Fibroblast of skin of right quadriceps (primary cell): Measurements from ENCODE around the gene OSBPL7.

Experiments used
- DNase-seq: peaks from one replicate; pipeline ENCODE4 v3.0.0-alpha.2; 2013

Gene OSBPL7

GRCh38 chr17:47846716-47847340, 25.2 kb upstream of the OSBPL7 start:
- DNase-seq: no peak

DNA sequence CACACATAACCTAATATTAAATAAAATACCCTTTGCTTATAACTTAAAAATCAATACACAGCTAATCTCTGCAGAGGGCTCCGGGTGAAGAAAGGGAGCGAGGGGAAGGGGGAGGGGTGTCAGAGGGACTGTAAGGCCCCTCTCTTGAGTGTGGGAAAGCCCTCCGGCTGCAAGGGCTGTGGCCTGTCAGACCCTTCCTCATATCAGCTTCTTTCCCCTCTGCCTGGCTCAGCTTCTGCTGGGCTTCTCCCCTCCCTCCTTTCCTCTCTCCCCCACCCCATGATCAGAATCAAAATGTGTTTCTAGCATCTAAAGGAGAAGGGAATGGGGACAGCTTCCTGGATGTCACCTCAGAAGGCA, 24.1 kb upstream of the OSBPL7 start:
- no peak for DNase-seq

- peak; percentile 22 for DNase-seq
These were observed 23.5 kb upstream of the OSBPL7 start for GRCh38 chr17:47844814-47845715.

DNA sequence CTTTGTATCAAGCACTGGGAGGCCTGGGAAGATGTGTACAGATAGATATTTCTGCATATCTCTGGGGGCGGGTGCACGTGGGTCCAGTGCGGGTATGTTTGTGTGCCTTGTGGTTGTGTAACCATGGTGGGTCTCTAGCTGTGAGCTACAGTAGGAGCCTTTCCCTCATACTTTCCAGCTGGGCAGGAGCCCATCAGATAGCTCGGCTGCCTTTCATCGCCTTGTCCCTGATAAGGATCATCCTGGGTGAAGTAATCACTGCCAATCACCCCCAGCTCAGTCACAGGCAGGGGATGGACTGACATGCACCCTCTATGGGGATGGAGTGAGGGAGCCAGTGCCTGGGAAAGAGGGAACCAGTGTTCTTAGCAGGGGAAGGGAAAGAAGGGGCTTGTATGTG, 22.6 kb upstream of the OSBPL7 start:
- peak; percentile 16 for DNase-seq

GRCh38 chr17:47843391-47843730, 21.8 kb upstream of the OSBPL7 start:
- DNase-seq: no peak

GRCh38 chr17:47841488-47842291, 20.1 kb upstream of the OSBPL7 start:
- no peak for DNase-seq

- DNase-seq: peak; percentile 77
These were observed 19.3 kb upstream of the OSBPL7 start, which contains the start of gene SCRN2 for GRCh38 chr17:47840742-47841487. SCRN2 (minus strand) TSS chr17:47841273; CDS start chr17:47840843, 430 bp downstream.

- no peak for DNase-seq
These were observed 18.6 kb upstream of the OSBPL7 start for GRCh38 chr17:47840001-47840741.

DNA sequence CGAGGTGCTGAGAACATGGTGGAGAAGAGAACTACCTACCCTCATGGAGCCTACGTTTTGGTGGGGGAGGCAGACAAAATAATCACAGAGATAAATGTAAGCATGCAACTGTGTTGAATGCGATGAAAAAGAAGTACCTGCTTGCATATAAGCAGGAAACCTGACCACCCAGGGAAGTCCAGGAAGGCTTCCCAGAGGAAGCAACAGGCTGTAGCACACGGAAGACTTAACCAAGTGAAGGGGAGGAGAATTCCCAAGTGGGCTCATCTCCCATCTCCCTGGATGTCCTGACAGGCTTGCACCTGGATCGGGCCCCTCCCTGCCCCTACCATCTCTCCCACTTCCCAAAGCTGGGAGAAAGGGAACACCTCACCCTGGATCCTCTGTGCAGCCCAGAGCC, 17.5 kb upstream of the OSBPL7 start:
- DNase-seq: no peak

DNA sequence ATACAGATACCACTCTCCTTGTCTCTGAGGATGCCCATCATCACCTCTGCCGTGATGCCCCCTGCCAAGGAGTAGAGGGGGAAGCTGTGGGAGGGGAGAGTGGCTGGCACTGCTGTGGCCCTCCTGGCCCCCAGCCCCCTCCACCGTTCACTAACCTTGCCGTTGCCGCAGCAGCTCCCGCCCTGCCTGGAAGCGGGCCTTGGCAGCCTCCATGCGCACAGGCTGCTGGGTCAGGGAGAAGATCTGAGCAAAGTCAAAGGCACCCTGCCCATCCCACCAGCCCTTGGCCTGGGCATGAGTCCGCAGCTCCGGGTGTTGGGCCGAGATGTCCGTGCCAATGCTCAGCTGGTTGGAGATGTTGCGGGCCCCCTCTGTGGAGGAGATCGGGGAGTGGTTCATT, 17.0 kb upstream of the OSBPL7 start:
- DNase-seq: no peak

DNA sequence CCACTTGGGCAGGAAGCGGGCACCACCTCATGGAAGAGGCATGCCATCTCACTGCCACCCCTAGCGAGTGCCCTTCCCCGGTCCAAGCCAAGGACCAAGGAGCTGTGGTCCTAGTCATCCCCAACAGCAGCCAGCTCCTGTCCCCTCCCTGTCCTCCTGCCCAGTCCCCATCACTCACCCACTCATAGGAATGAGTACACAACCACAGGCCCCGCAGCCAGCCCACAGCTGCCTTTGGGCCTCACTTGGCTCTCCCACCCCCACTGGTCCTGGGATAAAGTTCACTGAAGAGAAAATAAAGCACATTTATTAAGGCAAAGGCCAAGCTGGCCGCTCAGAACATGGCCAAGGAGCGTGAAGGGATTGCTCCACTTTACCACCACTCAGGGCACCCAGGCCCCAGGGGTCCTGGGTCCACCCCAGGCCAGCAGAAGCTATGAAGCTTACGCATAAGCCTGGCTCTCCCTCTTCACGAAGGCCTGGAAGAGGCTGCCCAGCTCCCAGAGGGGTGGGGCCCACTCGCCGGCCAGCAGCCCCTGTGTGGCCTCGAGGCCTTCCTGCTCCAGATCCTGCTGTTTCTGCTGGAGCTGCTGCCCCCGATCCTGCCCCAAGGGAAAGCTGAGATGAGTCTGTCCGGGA, 15.9 kb upstream of the OSBPL7 start:
- no peak for DNase-seq

DNA sequence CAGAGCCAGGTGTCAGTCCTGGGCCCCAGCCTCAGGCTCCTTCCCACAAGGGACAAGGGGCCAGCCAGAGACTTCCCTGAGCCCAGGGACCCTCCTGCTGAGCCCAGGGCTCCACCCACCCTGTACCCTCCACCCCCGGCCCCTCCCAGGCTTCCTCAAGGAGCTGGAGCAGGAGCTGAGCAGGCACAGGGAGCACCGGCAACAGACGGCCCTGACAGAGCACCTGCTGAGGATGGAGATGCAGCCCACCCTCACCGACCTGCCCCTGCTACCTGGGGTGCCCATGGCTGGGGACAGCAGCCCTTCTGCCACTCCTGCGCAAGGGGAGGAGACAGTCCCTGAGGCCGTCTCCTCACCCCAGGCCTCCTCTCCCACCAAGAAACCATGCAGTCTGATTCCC, 15.0 kb upstream of the OSBPL7 start:
- DNase-seq: no peak

DNA sequence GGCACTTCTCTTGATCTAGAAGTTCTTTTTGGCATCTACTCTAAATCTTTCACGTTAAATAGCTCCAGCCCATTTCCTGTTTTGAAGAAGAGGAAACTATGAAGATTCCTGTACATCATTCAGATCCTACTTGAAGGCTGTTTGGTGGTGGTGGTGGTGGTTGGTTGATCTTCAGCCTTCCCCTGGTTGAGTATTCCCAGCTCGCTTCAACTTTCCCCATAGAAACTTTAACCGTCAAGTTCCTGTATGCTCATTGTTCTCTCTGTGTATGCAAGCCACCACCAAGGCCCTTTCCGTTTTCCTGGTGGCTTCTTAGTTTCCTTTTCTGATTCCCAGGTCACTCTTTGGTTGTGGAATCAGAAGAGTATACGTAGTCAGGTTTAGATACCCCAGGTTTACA, 13.2 kb upstream of the OSBPL7 start:
- DNase-seq: no peak

- no peak for DNase-seq
These were observed 10.3 kb upstream of the OSBPL7 start for GRCh38 chr17:47831934-47832327.

DNA sequence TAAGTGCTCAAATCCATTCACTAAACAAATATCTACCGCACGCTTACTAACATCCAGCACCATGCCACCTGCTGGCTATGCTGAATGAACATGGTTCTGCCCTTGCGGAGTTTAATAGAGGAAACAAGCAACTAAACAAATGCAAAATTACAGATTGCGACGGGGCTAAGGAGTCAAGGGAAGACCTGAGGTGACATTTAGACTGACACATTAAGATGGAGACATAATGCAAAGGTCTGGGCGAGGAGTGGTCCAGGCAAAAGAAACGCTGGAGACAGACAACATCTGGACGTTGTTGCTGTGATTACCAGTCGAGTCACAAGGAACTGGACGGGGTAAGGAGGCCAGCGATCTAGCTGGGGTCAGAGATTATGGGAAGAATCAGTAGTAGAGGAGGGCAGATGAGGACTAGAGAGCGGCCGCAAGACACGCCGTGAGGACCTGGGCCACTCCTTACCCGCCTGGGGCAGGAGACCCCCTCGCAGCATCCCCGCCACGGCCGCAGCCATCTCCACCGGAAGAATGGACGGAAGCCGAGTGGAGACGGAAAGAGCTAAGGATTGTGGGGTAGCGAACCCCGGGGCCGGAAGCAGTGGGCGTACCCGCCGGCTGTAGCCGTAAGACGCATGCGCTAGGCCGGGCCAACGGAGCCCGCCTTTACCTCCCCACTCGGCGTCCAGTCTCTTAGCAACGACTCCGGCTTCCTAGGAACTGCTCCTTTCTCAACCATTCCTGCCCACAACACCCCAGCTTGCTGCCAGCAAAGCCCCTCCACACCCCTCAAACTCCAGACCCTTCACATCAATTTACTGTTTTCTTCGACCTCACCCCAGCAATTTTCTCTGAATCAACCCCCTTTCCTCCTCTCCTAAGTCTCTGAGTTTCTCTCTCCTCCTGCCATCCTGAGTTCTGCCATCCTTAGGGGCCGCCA, 9.7 kb upstream of the OSBPL7 start, which contains the start of the genes LRRC46 and MRPL10:
Gene LRRC46, plus strand, starts transcription at position 668 of the 931 bp plus-strand sequence. CDS start 320 bp downstream, outside the sequence.
Gene MRPL10, minus strand, starts transcription at position 539 of the 931 bp plus-strand sequence. Its CDS starts 30 bp downstream, at position 509.
- peak; percentile 91 for DNase-seq

- DNase-seq: no peak
These were observed 8.9 kb upstream of the OSBPL7 start for GRCh38 chr17:47830396-47831002.

DNA sequence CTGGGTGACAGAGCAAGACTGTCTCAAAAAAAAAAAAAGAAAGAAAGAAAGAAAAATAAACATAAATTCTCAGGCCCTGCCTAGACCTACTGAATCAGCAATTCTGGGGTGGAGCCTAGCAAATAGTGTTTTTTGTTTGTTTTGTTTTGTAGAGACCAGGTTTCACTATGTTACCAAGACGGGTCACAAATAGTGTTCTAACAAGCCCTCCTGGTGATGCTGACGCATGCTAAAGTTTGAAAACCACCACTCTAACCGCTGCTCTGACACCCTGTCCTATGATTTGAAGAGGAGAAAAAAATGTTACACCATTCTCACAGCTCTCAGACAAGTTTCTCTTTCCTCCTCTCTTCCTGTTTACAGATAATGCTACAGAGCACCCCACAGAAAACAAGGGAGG, 8.3 kb upstream of the OSBPL7 start:
- DNase-seq: no peak

GRCh38 chr17:47823519-47823918, 1.9 kb upstream of the OSBPL7 start:
- DNase-seq: no peak

GRCh38 chr17:47822785-47823184, 1.2 kb upstream of the OSBPL7 start:
- DNase-seq: no peak

- no peak for DNase-seq
These were observed 567 bp downstream of the OSBPL7 start for GRCh38 chr17:47821031-47821423.
